Stimulated activated CD4-positive, alpha-beta T cell treated with anti-CD3 and anti-CD28 coated beads, Interleukin-12 subunit alpha, Interleukin-12 subunit beta, amount 100 ng/mL, for 4 hours (primary cell): ENCODE measurements around the gene BCL11A.

Experiments used
- DNase-seq: peaks from one replicate; pipeline ENCODE4 v3.0.0-alpha.2; 2020

The BCL11A gene

DNA sequence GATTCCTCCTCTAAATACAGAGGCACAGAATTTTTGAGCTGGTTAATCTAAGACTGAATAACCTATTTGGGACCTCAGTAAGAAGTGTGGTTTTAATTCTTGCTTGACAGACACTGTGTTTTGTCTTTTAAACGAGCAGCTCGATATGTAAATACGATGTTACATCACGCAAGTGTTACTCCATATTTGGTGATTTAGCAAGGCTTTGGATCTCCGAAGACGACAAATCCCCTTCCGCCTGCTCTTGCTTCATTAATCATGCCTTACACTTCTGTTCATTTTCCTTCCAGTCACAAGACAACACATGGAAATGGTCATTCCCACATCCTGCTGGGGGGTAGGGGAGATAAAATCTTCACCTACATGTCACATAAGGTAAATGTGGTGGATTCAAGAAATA, 9.4 kb downstream of the BCL11A start:
- no peak for DNase-seq

DNA sequence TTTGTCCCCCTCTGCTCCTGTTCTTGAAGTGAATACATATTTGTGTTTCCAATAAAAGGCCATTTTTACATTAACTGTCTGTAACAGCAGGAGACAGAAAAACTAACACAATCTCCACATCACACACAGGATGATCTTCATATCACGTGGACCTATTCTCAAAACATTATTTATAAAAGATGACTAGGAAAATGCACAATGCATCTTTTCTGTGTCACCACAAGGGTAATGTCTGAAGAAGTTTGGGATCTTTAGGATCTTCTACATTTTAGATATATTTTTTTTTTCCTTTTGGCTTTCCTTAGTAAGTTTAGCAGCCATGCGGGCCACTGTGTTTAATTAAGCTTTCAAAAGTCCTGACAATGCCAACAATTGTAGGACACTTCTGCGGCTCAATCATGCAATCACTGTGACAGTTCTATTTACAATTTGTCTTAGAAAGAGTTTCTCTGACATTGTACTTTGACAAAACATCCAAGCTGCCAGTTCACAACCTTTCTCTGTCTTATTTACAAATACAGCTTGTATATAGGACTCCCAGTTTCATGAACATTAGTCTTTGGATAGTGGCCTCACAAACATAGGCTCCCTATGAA, 12.3 kb downstream of the BCL11A start:
- no peak for DNase-seq

DNA sequence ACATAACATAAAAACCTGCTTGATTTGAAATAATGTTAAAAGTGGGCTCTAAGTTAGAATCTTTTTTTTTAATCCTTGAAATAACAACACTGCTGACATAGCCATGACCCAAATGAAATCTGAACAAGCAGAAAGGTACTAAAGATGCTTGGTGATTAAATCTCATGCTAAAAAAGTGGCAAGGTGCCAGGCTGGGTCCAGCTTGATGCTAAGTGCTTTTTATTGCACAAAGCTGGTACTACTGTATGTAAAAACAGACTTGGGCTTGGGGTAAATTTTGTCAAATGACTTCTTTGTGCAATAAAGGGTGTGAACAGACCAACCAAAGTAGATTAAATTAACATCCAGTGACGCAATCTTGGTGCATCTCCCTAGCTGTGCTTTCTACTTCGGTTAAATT, 13.4 kb downstream of the BCL11A start:
- DNase-seq: no peak

DNA sequence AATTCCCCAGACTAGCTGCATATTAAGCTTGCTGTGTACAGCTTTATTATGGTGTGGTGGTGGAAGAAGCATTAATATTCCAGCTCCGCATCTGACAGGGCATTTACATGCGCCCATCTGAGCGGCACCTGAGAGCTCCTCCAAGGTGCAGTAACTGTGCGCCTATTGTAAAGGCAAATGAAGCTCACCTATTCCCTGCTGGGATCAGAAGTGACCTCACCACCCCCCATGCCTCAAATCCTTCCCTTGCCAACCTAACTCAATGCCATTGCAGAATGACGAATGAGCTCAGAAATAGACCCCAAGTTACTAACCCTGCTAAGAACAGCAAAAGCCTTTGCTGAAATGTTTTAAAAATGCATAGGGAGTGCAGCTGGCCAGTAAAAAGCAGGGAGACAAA, 14.3 kb downstream of the BCL11A start:
- DNase-seq: no peak

DNA sequence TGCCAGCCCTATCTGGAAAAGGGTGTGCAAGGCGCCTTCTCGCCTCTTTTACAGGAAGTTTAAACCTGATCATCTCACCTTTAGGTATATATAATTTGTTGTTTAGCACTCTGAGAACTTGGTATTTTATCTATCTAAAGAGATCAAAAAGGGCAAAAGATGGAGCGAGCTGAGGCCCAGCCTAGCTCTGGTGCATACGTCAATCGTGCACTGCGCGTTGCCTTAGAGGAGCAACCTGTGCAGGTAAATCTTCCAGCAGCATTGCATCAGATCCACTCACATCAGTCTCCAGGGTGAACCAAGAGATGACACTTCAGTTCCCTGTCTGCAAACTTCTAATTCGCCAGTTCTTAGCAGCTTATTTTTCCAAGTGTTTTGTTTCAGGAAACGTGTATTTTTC, 15.4 kb downstream of the BCL11A start:
- DNase-seq: no peak

DNA sequence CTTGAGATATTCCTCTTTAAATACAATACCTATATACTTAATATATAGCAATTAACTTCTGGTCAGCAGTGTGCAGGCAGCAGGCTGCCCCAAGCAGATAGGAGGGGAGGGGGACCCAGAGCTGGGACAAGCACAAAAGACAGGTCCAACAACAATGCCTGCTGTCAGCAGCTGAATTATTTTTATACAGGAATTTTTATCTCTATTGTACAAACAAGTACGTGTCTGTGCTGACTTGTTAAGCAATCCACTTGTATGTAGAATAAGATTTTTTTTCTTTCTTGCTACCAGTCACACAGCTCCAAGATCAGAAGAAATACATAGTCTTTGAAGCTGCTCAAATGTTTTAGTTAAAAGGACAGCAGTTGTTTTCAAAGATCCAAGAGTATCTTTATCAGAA, 16.7 kb downstream of the BCL11A start:
- DNase-seq: no peak

DNA sequence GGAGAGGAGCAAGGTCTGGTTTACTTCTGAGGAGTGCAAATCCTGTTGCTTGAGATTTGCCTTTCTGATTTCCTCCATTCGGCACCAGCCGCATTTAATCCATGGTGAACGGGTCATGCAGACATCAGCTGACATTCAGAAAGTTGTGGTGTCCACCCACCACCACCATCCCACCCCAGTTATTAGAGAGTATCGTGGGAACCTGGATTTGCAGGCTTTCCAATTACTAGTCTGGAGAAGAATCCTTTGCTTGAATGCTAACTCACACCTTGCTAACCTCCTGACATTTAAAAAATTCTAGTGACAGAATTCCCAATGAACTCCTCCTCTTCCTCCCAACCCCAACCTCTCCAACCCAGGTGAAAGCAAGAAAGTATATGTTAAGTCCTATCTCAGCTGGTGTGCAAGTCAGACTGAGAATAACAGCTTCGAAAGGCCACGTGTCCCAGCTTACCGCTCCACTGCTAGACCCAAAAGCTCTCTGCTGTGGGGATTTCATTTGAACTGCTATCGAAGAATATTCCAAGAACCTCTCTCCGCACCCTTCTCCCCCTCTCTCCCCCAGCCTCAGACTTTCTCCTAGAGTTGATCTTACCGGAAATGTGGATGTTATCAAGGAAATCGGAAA, 17.7 kb downstream of the BCL11A start:
- no peak for DNase-seq

DNA sequence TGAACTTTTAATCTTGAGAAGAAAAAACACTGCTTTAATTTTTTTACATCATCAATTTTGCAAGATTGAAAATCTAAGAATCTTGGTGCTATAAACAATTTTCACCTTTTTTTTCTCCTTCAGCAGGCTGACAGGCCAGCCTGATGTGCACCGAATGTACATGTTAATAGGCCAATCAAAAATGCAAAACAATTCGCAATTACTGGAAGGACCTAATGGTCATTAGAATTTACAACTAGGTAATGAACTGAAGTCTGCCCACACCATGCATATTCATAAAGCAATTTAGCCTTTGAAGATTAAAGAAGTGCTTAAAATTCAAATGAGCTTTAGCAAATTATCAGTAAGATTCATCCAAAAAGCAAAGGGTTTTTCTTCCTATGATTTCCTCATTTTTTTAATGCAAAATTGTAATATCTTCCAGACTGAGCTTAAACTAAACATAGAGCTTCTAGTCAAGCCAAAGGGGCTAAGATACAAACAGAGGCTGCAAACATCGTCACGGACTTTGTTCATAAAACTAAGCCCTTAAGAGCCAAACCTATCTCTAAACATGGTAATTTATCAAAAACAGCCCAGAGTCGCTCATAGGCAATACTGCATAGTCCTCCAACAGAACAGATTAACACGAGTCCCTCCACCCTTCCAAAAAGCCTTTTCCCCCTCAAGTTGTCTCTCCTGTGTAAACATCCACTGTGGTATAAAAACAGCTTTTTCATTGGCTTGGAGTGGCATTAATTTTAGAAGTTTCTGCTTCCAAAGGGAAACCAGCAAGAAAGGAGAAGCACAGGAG, 18.4 kb downstream of the BCL11A start:
- DNase-seq: no peak

DNA sequence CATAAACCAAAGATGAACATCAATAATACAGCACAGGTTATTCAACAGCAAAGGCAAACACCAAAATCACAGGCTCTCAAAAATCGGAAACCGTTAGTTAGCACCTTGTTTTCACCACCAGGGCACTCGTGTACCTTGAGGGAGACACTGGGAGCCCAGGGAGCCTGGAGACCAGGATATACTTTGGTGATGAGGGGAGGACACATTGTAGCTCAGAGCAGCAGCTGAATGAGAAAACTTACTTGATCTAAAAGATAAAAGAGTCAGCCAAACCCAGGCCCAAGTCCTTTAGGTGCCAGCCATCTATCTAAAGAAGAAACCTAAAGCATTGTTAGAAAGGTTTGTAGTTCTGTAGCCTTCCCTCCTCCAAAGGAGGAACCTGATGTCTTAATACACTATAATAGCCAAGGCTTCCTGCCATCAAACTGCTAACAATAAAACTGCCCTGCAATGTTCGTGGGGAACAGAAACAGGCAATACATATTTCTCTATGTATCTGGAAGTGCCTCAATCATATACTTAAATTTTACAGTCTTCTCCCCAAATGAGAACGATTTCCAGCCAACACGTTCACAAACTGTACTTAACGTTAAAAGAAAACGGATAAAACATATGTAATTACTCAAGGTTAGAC, 19.3 kb downstream of the BCL11A start:
- DNase-seq: no peak

DNA sequence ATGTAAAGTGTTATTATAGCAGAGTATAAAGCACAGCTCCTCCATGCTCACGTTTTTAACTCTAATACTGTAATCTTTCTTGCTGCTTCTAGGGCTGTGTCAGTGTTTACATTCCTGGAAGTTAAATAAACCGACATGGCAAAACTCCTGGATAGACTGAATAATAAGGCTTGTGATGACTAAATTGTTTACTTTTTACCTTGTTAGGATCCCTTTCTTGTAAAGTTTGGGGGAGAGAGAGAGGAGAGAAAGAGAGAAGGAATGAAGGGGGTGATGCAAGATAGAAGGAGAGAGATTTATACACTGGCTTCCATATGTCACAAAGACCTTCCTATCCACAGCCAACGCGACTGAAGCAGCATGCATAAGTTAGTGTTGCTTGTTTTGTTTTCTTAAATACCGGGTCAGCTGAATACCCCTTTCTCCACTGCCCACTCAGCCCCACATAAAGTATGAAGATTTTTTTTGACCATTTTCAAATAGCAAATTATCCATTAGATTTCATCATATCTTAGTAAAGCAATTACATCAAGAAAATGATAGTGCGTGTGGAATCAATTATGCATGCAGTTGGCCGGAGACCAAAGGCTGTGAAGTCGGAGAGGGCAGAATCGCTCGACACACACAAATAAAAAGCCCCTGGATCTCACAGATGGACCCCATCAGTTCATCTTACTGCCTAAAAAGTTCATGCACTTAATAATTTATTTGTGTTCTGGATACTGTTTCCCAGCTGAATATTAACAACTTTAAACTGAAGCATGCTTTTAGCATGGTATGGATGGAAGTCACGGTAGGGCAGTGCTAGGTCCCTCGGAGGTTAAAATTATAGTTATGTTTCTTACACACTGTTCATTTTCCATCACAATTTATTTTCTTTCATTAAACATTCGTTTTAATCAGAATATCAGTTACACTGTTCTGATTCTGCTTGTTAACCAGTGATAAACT, 20.1 kb downstream of the BCL11A start:
- no peak for DNase-seq

DNA sequence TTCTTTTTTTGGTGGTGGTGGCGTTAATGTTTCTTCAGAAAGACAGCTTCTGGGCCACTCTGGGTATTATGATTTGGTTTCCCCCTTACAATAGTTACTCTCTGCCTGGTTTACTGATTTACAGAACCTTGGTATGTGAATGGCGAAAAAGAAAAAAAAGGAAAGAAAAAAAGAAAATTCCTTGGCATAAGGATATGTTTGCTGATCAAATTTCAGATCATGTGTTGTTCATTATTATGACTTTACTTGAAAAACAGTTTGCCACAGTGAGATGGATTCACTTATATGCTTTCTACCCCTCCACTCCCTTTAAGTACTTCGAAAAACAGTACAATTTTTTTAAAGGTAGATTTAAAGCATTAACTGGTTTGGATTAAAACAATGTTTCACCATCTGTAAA, 21.0 kb downstream of the BCL11A start:
- DNase-seq: no peak

DNA sequence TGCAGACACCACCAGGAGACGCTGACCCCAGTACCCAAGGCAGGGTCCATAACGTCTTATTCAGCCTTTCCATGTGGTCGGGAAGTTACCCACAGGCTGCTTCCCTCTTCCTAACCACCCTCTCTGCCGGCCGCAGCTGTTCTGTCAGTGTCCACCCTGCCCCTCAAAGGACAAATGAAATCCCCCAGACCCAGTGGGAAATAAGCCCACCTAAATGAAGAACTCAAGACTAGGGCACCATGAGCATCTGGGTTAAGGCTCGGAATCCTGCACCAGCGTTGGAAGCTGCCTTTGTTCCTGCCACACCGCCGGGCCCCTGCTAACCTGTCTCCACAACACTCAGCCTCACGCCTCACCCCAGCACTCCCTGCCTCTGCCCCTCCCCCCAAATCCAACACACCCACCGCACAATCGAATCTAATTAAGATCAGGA, 21.7 kb downstream of the BCL11A start:
- DNase-seq: no peak

DNA sequence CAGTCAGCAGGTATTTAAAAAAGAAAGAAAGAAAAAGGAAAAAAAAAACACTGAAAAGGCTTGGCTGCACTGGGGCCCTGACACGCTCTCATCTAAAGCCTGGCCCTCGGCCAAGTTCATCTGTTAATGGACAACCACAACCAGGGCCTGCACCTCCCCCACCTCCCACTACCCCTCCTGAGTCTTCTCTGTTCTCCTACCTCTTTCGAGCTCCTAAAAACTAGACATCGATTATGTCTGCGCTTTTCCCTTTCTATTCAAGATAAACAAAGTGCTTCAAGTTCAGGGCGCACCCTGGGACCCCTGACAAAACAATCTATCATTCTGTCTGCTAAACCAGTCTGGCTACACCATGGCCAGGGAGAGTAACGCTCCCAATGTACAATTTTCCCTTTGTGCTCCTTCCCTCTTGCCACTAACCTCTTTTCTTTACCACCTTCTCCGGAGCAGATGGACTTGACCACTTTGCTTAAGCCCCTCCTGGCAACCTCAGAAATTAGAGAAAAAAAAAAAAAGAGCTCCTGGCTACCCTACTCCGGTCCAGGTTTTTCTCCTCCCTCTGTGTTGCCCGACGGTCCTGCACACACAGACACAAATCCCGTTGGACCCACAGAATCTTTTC, 22.7 kb downstream of the BCL11A start:
- no peak for DNase-seq

DNA sequence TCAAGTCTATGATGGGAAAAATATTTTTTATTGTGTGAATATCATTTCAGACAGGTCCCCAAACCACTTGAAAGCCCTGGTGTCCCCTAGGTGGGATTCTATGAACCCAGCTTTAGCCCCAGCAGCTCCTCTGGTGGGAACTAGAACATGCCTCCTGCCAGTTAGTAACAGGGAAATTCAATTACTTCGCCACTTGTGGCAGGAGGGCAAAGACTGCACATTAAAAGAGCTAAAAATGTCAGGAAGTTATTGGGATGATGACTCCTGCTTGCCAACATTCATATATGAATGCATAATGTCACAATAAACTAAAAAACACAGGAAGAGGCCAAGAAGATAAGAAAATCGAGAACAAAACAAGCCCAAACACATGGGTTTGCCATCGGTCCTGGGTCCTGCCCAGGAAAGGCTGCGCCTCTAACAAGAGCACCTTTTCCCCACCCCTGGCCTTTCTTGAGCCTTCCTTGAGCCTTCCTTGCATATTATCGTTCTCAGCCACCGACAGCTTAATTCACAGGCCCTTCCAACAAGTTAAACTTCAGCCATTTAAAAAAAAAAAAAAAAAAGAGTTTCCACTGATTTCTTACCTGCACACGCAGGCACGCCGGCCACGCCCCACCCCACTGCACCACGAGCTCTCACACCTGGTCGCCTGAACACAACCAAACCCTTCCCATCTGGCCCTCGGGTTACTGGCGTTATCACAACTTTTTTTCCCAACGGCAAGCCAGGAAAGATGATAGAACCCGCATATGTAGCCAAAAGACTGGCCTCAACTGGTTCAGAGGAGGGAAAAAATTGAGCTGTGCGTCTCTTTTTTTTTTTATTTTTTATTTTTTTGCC, 23.4 kb downstream of the BCL11A start:
- DNase-seq: no peak

DNA sequence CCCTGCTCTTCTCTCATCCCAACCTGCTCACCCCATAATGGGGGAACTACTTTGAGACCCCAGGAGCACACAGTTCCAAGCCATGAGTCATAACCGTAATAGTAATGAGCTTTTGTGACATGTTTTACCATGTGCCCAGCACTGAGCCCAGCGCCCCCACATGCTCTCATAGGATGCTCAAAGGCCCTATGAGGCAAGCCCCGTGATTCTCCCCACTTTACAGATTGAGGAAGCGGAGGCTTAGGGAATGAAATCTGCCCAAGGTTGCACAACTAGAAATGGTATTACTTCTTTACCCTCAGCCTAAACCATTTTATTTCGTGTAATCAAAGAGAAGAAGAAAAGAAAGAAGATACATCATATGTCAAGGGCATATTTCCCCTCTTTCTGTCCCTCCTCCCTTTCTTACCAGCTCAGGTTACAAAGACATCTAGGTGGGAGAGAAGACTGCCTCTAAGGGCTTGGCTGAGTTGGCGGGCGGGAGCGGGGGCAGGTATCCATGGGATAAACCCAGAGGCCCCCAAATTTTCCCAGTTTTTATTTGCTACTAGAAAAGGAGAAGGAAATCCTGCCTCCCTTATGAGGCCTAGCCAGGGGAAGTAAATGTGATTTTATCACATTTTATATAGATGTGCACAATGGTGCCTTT, 24.2 kb downstream of the BCL11A start:
- no peak for DNase-seq

DNA sequence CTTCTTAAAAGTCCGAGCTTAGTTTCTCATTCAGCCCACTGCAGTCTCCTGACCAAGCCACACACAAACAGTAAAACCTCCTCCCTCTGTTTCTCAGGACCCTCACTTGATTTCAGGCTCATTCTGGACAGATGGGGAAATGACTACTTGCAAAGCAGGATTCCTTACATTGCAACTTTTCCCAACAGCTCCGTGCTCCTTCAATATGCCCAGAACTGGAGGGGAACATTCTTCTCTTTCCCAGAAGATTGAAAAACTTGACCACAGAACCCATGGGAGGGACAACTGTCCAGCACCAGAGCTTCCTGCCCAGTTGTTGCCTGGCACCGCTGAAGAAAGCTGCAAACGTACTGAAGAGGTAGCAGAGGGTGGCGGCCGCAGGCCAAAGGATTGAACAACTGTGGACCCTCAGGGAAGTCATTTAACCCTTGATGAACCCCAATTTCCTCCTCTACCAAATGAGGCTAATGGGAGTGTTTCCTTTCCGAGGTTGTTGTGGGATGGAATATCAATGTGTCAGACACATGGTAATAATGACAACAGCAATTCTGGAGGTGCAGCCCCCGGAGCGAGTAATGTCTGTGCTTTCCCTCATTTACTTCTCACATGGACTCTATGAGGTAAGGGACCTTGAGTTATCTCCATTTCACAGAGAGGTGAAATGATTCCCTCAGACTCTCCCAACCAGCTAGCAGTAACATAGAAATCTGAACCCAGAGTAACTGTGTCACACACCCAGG, 25.0 kb downstream of the BCL11A start:
- no peak for DNase-seq

DNA sequence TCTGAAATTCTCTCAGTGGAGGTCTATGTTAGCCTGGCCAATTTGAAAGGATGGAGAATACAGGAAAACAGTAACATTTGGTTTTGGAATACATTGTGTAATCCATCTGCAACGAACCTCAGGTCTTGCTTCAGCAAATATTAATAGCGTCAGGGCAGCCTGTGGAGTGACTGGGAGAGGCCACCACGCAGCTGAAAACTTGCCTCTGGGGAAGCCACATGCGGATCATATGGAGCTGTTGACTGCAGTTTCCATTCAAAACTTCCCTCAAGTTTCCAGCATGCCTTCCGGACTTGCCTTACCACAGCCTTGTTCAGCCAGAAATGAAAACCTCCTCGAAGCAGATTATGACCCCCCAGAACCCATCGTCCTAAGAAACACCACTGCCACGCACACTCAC, 25.7 kb downstream of the BCL11A start:
- no peak for DNase-seq

DNA sequence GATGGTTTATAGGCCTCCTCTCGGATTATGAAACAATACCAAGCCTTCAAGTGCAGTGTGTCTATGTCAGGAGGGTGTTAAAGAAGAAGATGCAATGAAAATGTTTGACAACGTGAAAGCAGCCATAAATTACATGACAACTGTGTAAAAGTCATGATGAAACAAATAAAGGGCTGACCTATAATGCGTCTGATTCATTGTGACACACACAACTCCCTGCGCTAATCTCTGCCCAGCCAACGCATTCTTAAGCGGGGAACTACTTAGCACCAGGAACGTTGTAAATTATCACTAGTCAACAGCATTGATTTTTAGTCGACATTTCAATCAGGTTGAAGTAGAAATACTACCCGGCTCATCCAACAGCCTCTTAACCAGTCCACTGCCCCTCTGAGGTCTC, 26.8 kb downstream of the BCL11A start:
- no peak for DNase-seq

DNA sequence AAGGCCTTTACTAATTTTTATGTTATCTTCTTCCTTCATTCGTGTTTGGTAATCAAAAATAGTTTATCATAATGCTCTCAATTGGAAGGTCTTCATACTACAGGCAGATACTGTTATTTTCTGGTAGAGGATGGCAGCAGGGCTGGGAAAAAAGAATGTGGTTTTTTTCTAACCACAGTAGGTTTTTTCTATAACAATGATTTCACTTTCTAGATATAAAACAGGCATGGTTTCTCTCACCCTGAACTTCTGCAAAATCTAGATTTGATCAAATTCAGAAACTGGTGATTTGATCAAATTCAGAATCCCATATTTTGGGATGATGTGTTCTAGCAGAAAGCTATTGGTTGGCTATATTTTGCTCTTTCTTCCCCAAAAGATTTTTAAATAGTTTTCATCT, 27.6 kb downstream of the BCL11A start:
- DNase-seq: no peak

DNA sequence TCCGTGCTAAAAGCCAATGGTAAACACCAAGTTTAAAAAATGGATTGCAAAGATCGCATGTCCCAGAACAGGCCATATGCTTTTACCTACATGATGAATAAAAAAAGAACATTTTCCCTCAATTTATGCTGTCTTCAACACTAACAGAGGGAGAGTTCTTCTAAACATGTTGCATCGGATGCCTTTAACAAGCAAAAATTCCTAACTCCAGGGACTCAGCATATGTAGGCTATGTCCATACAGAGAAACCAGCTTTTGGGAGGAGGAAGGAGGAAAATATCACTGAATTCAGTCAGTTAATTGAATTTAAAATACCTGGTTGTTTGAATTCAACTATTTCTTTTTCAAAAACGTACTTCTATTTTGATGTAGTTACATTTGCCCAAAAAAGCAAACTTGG, 28.6 kb downstream of the BCL11A start:
- DNase-seq: no peak
